ENCODE data around the gene DTYMK.

DTYMK gene, protein sequence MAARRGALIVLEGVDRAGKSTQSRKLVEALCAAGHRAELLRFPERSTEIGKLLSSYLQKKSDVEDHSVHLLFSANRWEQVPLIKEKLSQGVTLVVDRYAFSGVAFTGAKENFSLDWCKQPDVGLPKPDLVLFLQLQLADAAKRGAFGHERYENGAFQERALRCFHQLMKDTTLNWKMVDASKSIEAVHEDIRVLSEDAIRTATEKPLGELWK

GRCh38 chr2:241686650-241687425 lies at the start of gene DTYMK:
Gene DTYMK (minus strand): TSS chr2:241686815. CDS start chr2:241686783, 32 bp downstream.
- DNase-seq (ENCODE audit: low read depth): peak; percentile 93

DNA sequence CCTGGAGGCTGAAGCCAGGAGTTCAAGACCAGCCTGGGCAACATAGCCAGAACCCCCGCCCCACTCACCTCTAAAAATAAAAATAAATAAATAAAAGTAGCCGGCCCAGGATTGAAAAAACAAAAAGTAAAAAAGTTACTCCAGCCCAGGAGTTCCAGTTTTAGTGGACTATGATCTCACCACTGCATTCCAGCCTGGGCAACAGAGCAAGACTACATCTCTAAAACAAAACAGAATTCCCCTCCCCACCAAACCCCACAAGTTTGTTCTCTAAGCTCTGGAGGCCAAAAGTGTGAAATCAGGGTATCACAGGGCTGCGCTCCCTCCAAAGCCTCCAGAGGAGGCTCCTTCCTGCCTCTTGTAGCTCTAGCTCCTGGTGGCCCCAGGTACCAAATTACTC lies 49.5 kb upstream of the DTYMK start:
- DNase-seq (ENCODE audit: low read depth): no peak

GRCh38 chr2:241734467-241735208 lies 48.0 kb upstream of the DTYMK start, which contains the start of gene D2HGDH:
Gene D2HGDH (plus strand): TSS chr2:241734630. CDS start chr2:241735225, 595 bp downstream.
- DNase-seq (ENCODE audit: low read depth): peak; percentile 90

GRCh38 chr2:241734208-241734466 lies 47.5 kb upstream of the DTYMK start:
- DNase-seq (ENCODE audit: low read depth): no peak

GRCh38 chr2:241733391-241734207 lies 47.0 kb upstream of the DTYMK start:
- no peak for DNase-seq (ENCODE audit: low read depth)

GRCh38 chr2:241732513-241733186 lies 46.0 kb upstream of the DTYMK start:
- DNase-seq (ENCODE audit: low read depth): peak; percentile 41

DNA sequence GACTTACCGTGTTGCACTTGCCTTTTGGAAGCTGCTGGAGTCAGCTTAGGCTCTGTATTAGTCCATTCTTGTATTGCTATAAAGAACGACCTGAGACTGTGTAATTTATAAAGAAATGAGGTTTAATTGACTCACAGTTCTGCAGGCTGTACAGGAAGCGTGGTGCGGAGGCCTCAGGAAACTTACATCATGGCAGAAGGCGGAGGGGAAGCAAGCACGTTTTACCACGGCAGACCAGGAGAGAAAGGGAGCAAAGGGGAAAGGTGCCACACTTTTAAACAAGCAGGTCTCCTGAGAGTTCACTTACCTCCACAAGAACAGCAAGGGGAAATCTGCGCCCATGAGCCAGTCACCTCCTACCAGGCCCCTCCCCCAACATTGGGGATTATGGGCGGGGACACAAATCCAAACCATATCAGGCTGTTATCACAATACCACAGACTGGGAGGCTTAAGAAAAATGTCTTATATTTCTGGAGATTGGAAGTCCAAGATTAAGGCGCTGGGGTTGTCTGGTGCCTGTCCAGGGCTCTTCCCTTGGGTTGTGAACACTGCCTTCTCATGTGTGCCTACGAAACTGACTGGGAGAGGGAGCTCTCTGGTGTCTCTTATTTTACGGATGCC lies 44.2 kb upstream of the DTYMK start:
- DNase-seq (ENCODE audit: low read depth): no peak

DNA sequence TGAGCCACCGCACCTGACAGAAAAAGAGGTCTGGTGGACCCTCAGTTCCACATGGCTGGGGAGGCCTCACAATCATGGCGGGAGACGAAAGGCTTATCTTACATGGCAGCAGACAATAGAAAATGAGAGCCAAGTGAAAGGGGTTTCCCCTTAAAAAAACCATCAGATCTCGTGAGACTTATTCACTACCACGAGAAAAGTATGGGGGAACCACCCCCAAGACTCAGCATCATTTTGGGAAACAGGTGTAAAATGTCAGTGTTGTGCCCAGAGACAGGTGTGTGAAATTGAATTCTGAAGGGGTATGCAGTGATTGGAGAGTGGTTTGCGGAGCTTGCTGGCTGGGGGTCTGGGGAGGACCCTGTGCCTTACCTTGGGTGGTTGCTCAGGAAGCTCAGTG lies 43.3 kb upstream of the DTYMK start:
- DNase-seq (ENCODE audit: low read depth): no peak

- DNase-seq (ENCODE audit: low read depth): no peak
These were observed 42.0 kb upstream of the DTYMK start for GRCh38 chr2:241728627-241729026.

DNA sequence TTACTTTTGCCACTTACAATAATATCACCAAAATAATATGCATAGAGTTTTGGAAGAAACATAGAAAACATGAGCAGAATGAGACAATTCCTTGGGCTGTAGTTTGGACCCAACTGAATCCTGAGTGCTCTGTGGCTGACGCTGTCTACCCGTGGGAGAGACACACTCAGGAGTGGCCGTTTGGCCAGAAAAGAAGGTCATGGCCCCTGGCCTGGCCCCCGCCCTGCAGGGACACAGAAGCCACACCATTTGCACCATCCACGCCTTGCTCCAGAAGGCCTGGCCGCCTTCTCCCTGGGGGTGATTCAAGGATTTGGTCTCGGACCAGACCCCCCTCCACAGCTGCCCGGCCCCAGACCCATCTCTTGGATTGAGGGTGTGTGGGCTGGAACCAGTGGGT lies 41.4 kb upstream of the DTYMK start:
- no peak for DNase-seq (ENCODE audit: low read depth)

- DNase-seq (ENCODE audit: low read depth): no peak
These were observed 39.8 kb upstream of the DTYMK start for GRCh38 chr2:241726459-241726858.

- no peak for DNase-seq (ENCODE audit: low read depth)
These were observed 38.6 kb upstream of the DTYMK start for GRCh38 chr2:241724975-241725870.

DNA sequence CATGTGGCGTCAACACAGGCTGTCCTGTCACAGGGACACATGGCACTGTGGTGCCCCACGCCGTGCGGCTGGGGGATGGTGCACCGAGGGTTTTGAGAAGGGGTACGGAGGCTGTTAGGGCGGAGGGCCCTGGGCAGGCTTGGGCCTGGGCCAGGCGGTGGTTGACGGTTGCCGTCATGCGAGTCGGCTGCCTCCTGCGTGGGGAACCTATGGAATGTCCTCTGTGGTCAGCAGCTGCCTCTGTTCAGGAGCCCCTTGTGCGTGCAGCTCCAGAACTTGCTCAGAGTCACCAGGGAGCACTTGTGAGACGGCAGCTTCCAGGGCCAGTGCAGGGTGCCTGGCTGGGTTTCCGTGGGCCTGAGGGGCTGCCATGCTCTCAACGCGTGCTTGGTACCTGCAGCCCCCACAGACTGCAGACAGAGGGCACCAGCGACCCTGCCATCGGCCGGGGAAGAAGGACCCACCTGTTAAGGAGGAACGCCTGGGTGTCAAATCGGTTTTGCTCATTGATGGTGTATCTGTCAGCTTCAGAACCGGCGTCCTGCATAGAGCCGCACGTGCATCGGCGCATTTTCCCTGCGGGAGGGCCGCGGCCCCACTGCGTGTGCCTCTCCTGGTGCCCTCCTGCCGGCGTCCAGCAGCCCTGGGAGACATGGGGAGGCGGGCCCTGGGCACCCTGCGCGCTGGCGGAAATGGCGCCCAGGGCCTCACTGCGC lies 37.8 kb upstream of the DTYMK start:
- no peak for DNase-seq (ENCODE audit: low read depth)

DNA sequence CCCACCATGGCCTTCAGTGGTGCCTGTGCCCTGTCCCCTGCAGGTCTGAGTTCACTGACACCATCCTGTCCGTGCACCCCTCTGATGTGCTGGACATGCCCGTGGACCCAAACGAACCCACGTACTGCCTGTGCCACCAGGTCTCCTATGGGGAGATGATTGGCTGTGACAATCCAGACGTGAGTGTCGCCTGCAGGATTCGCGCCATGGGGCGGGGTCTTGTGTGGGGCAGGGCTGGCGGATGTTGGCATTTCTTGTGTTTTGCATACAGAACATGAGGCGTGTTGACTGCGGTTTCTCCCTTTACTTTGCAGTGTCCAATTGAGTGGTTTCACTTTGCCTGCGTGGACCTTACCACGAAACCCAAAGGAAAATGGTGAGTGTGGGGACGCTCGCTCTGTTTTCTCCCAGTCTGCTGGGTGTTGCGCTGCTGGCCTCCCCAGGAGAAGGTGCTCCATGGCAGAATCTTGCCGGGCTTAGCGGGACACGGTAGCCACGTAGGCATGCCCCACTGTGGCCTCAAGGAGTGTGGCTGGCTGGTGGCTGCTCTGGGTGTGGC lies 36.4 kb upstream of the DTYMK start:
- DNase-seq (ENCODE audit: low read depth): no peak

- DNase-seq (ENCODE audit: low read depth): no peak
These were observed 35.2 kb upstream of the DTYMK start for GRCh38 chr2:241721852-241722251.

GRCh38 chr2:241720560-241720959 lies 33.9 kb upstream of the DTYMK start:
- DNase-seq (ENCODE audit: low read depth): no peak

- no peak for DNase-seq (ENCODE audit: low read depth)
These were observed 33.5 kb upstream of the DTYMK start for GRCh38 chr2:241720099-241720498.

GRCh38 chr2:241719093-241719492 lies 32.5 kb upstream of the DTYMK start:
- DNase-seq (ENCODE audit: low read depth): no peak

DNA sequence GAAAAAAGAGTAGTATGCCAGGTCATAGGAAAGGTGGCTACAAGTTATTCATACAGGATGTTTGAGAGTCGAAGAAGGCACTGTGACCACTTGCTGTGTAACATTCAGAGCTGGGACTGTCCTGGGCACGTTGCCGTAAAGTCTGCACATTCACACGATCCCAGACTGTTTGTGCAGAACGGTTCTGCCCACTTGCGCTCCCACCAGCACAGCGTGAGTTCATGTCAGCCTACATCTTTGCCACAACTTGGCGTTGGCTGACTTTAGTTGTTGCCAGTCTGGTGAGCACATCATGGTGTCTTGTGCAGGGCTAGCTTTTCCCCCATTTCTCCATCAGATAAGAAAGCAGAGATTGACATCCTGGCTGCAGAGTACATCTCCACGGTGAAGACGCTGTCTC lies 22.3 kb upstream of the DTYMK start:
- DNase-seq (ENCODE audit: low read depth): no peak

Measured in activated T-helper 9 cell treated with anti-CD3 and anti-CD28 coated beads, Interleukin-2, amount 50 U/mL, for 16 hours (primary cell).